ENCODE results near the gene FLAD1.

Gene FLAD1

DNA sequence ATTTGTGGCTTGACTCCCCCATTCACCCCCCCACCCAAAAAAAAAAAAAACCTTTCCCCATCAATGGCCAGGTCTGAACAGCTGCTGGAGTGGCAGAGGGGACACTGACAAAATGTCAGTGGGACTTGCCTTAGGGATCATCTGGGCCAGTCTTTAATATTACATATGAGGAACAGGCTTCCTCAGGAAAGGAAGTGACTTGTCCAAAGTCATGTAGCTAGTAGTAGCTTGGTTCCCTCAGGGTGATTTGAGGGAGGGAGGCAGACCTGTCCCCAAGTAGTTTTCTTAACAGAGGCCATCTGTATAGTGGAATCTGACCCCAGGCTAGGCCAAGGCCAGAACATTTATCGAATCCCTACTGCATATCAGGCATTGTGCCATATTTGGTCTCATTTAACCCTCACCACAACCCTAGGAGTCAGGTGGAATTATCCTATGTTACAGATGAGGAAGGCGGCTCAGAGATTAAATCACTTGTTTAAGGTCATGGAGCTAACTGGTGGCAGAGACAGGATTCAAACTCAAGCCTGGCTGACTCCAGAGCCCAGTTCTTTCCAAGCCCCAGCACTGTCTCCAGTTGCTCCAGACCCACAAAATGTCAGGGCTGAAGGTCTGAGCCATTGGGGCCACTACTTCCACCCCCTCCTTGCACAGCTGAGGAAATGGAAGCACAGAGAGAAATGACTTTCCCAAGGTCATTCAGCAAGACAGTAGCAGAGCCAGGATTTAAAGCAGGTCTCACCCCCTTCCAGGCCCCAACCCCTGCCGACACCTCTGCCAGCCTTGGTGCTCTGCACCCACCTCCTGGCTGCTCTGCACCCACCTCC lies 29.8 kb downstream of the FLAD1 start:
- TF ChIP-seq ARNT (IDR thresholded peaks at IDR 0.05) (no peak), SUZ12 (IDR thresholded peaks at IDR 0.05) (no peak), FOXA1 (IDR thresholded peaks at IDR 0.05) (no peak), HDGF (IDR thresholded peaks at IDR 0.05; ENCODE audit: borderline replicate concordance) (no peak), FOXK2 (IDR thresholded peaks at IDR 0.05) (no peak), TARDBP (IDR thresholded peaks at IDR 0.05) (no peak), CTBP1 (IDR thresholded peaks at IDR 0.05; ENCODE audit: borderline replicate concordance) (no peak), L3MBTL2 (conservative IDR thresholded peaks at IDR 0.05) (no peak), FOXM1 (IDR thresholded peaks at IDR 0.05; ENCODE audit: borderline replicate concordance) (no peak), LEF1 (IDR thresholded peaks at IDR 0.05; ENCODE audit: borderline replicate concordance) (no peak), BHLHE40 (IDR thresholded peaks at IDR 0.05; ENCODE audit: borderline replicate concordance) (no peak), SP1 (IDR thresholded peaks at IDR 0.05) (no peak)
- TF ChIP-seq, protein P1, sequence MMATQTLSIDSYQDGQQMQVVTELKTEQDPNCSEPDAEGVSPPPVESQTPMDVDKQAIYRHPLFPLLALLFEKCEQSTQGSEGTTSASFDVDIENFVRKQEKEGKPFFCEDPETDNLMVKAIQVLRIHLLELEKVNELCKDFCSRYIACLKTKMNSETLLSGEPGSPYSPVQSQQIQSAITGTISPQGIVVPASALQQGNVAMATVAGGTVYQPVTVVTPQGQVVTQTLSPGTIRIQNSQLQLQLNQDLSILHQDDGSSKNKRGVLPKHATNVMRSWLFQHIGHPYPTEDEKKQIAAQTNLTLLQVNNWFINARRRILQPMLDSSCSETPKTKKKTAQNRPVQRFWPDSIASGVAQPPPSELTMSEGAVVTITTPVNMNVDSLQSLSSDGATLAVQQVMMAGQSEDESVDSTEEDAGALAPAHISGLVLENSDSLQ (IDR thresholded peaks at IDR 0.05), result no peak
- POLR2A ChIA-PET, result interaction anchor here (1.3 to 5.3 kb wide), 5 partner anchors 9 to 181 kb away, joined by 4 to 43 read pairs (median 8); no protein-coding TSS in a partner anchor
- CTCF ChIA-PET, result interaction anchor here (0.7 to 1.1 kb wide), 2 partner anchors 11 to 13 kb away, joined by 3 to 6 read pairs; no protein-coding TSS in a partner anchor
- DNase-seq (ENCODE audit: extremely low spot score), result no peak

DNA sequence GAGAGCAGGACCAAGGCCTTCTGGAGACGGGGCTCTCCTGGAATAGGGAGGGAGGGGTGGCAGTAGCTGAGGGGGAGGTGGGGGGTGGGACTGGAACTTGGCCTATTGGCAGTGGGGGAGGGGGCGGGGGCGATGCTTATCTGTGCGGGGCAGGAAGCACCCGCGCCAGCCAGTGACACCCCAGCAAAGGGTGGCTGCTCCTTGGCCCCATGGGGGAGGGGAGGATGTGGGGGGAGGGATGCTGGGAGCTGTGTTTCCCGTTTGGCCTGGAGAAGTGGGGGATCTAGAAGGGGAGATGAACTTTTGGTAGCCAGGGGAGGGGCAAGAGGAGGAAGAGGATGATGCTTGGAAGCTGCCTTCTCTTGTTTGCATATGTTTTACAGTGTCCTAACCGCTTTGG lies 30.5 kb downstream of the FLAD1 start:
- POLR2A ChIA-PET, result interaction anchor here (1.9 to 5.3 kb wide), 3 partner anchors 9 to 181 kb away, joined by 4 to 43 read pairs (median 8); no protein-coding TSS in a partner anchor
- CTCF ChIA-PET, result interaction anchor here (4.3 kb wide), 1 partner anchor 17 kb away, joined by 45 read pairs; the partner anchor contains the start of gene LENEP
- TF ChIP-seq FOXA1 (IDR thresholded peaks at IDR 0.05) (no peak), NFRKB (IDR thresholded peaks at IDR 0.05) (no peak), CTBP1 (IDR thresholded peaks at IDR 0.05; ENCODE audit: borderline replicate concordance) (no peak), ARNT (IDR thresholded peaks at IDR 0.05) (no peak), BHLHE40 (IDR thresholded peaks at IDR 0.05; ENCODE audit: borderline replicate concordance) (no peak), SUZ12 (IDR thresholded peaks at IDR 0.05) (no peak), L3MBTL2 (conservative IDR thresholded peaks at IDR 0.05) (no peak), TARDBP (IDR thresholded peaks at IDR 0.05) (no peak), ELF4 (IDR thresholded peaks at IDR 0.05) (no peak), FOXM1 (IDR thresholded peaks at IDR 0.05; ENCODE audit: borderline replicate concordance) (no peak), FOXK2 (IDR thresholded peaks at IDR 0.05) (no peak), LEF1 (IDR thresholded peaks at IDR 0.05; ENCODE audit: borderline replicate concordance) (no peak), HDGF (IDR thresholded peaks at IDR 0.05; ENCODE audit: borderline replicate concordance) (no peak), ZNF384 (IDR thresholded peaks at IDR 0.05) (no peak), SP1 (IDR thresholded peaks at IDR 0.05) (no peak)
- TF ChIP-seq, protein P1 (IDR thresholded peaks at IDR 0.05), result no peak
- DNase-seq (ENCODE audit: extremely low spot score), result no peak

DNA sequence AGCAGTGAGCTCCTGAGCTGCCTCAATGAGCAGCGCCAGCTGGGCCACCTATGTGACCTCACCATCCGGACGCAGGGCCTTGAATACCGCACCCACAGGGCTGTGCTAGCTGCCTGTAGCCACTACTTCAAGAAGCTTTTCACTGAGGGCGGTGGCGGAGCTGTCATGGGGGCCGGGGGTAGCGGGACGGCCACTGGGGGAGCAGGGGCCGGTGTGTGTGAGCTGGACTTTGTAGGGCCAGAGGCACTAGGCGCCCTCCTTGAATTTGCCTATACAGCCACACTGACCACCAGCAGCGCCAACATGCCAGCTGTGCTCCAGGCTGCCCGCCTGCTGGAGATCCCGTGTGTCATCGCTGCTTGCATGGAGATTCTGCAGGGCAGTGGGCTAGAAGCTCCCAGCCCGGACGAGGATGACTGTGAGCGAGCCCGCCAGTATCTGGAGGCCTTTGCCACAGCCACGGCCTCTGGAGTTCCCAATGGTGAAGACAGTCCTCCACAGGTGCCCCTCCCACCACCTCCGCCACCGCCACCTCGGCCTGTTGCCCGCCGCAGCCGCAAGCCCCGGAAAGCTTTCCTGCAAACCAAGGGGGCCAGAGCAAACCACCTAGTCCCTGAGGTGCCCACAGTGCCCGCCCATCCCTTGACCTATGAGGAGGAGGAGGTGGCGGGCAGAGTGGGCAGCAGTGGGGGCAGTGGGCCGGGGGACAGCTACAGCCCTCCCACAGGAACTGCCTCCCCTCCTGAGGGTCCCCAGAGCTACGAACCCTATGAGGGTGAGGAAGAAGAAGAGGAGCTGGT lies 31.8 kb downstream of the FLAD1 start:
- ChIA-PET POLR2A (interaction anchor here (1.1 to 5.3 kb wide), 6 partner anchors 8 to 53 kb away, joined by 4 to 43 read pairs (median 7); partner anchors contain the start of genes ADAM15 and PYGO2), CTCF (interaction anchor here (1.1 to 4.3 kb wide), 2 partner anchors 18 to 41 kb away, joined by 3 to 45 read pairs; partner anchors contain the start of gene LENEP)
- TF ChIP-seq CTBP1 (IDR thresholded peaks at IDR 0.05; ENCODE audit: borderline replicate concordance) (no peak), FOXA1 (IDR thresholded peaks at IDR 0.05) (no peak)
- DNase-seq (ENCODE audit: extremely low spot score), result no peak

DNA sequence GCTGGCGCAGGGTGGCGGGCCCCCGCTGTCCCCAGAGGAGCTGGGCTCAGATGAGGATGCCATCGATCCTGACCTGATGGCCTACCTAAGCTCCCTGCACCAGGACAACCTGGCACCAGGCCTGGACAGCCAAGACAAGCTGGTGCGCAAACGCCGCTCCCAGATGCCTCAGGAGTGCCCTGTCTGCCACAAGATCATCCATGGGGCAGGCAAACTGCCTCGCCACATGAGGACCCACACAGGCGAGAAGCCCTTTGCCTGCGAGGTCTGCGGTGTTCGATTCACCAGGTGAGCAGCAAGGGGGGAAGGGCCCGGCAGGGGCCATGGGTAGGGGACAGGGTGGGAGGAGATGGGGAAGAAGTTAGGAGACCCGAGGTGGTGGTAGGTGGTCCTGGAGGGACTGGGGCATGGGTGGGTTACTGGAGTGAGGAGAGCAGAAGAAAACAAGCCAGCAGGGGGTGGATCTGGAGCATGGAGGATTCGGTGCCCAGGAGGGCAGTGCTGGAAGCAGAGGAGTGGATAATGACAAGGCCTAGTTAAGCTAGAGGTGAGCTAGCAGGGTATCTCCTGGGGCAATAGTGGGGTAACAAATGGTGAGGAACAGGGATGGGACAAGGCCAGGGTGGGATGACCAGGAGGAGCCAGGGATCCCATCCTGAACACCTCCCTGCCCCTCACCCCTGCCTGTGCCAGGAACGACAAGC lies 32.5 kb downstream of the FLAD1 start:
- no peak for TF ChIP-seq FOXA1 (IDR thresholded peaks at IDR 0.05)
- no peak for TF ChIP-seq TARDBP (IDR thresholded peaks at IDR 0.05)
- TF ChIP-seq HDGF (IDR thresholded peaks at IDR 0.05; ENCODE audit: borderline replicate concordance), result no peak
- TF ChIP-seq BHLHE40 (IDR thresholded peaks at IDR 0.05; ENCODE audit: borderline replicate concordance), result no peak
- no peak for TF ChIP-seq SUZ12 (IDR thresholded peaks at IDR 0.05)
- no peak for TF ChIP-seq ELF4 (IDR thresholded peaks at IDR 0.05)
- TF ChIP-seq SP1 (IDR thresholded peaks at IDR 0.05), result no peak
- no peak for TF ChIP-seq LEF1 (IDR thresholded peaks at IDR 0.05; ENCODE audit: borderline replicate concordance)
- no peak for TF ChIP-seq ARNT (IDR thresholded peaks at IDR 0.05)
- TF ChIP-seq L3MBTL2 (conservative IDR thresholded peaks at IDR 0.05), result no peak
- TF ChIP-seq CTBP1 (IDR thresholded peaks at IDR 0.05; ENCODE audit: borderline replicate concordance), result no peak
- no peak for TF ChIP-seq FOXM1 (IDR thresholded peaks at IDR 0.05; ENCODE audit: borderline replicate concordance)
- TF ChIP-seq FOXK2 (IDR thresholded peaks at IDR 0.05), result no peak
- TF ChIP-seq, protein P1 (IDR thresholded peaks at IDR 0.05), result no peak
- TF ChIP-seq NFRKB (IDR thresholded peaks at IDR 0.05), result no peak
- no peak for TF ChIP-seq ZNF384 (IDR thresholded peaks at IDR 0.05)
- ChIA-PET POLR2A (interaction anchor here (1.1 to 5.3 kb wide), 7 partner anchors 9 to 54 kb away, joined by 3 to 43 read pairs (median 6); partner anchors contain the start of genes ADAM15, PYGO2 and SHC1), CTCF (interaction anchor here (1.1 to 4.3 kb wide), 2 partner anchors 19 to 42 kb away, joined by 3 to 45 read pairs; partner anchors contain the start of gene LENEP)
- no peak for DNase-seq (ENCODE audit: extremely low spot score)

Measured in HEK293T (cell line).